NCI-H2029 (cell line): Measurements from ENCODE around the gene ZNF326.

Experiments used
- DNase-seq: peaks from one replicate; lab custom pipeline; 2025; lab: John Stamatoyannopoulos, UW

Gene ZNF326

GRCh38 chr1:90074566-90074965 lies 79.7 kb downstream of the ZNF326 start:
- no peak for DNase-seq

GRCh38 chr1:90074970-90075391 lies 80.1 kb downstream of the ZNF326 start:
- DNase-seq, result no peak

- no peak for DNase-seq
Measured at GRCh38 chr1:90083995-90084394, 89.1 kb downstream of the ZNF326 start.
